Activated effector memory CD4-positive, alpha-beta T cell treated with anti-CD3 and anti-CD28 coated beads, Interleukin-2, amount 50 U/mL, for 16 hours (primary cell): ENCODE measurements around the gene PSMB8.
"Not testable (repeated sequence)": the region's sequence is repeated elsewhere in the genome, so short reads cannot be mapped to it uniquely, and the experiment has no call there.

Experiments
- DNase-seq: peaks from one replicate; pipeline ENCODE4 v3.0.0-alpha.2; 2020

The PSMB8 gene

GRCh38 chr6:32836873-32837272 lies 7.0 kb downstream of the PSMB8 start:
- DNase-seq = no peak

DNA sequence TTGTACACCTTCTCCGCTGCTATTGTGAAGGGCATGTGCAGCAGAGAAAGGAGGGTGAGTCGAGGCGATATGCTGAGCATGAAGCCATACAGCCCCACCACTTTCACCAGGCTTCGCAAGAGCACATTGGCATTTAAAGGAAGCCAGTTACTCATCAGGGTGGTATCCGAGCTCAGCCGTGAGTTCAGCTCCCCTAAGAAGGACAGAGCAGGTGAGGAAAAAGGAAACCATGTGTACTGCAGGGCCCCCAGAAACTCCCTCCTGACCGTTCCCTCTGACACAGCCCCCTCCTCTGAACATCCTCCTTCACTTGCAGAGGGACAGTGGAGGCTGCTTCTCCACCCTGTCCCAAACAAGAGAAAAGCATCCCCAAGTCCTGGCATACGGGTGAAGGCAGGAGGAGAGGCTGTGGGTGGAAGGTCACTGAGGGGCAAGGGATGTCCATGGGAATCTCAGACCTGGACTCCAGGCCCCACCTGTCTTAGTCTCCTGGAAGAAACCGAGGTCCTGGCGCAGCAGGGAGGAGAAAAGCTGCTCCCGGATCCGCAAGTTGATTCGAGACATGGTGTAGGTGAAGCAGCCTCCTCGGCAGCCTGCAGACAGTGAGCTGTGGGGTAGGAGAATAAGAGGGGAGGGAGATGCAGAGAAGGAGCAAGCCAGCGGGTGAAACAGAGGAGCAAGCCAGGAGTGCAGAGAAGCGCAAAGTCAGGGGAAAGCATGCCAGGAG lies 8.5 kb downstream of the PSMB8 start:
- DNase-seq = no peak

DNA sequence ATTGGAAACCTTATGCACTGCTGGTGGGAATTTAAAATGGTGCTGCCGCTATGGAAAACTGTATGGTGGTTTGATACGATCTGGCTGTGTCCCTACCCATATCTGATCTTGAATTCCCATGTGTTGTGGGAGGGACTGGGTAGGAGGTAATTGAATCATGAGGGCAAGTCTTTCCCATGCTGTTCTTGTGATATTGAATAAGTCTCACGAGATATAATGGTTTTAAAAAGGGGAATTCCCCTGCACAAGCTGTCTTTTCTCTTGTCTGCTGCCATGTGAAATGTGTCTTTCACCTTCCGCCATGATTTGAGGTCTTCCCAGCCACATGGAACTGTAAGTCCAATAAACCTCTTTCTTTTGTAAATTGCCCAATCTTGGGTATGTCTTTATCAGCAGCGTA lies 10.2 kb downstream of the PSMB8 start:
- no peak for DNase-seq

- DNase-seq = no peak
These were observed 11.3 kb downstream of the PSMB8 start for GRCh38 chr6:32832535-32832934.

- DNase-seq = no peak
These were observed 12.9 kb downstream of the PSMB8 start for GRCh38 chr6:32830936-32831335.

DNA sequence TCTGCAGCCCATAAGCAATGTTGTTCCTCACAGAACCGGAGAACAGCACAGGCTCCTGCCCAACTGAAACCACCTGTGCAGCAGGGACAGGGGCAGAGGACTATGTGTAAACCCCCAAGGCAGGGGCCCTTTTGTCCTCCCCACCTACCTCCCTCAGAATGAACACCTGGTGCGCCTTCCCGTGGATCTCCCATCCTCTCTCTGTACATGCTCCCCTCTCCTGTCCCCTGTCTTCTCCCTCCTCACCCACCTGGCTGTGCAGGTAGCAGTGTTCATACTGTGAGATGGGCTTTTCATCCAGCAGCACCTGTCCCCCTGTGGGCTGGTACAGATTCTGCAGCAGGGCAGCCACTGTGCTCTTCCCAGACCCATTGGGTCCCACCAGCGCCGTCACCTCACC lies 13.8 kb downstream of the PSMB8 start:
- DNase-seq = no peak

- DNase-seq = no peak
These were observed 14.4 kb downstream of the PSMB8 start for GRCh38 chr6:32829495-32829894.

GRCh38 chr6:32827025-32827424 lies 16.8 kb downstream of the PSMB8 start:
- DNase-seq = no peak

- no peak for DNase-seq
These were observed 17.9 kb downstream of the PSMB8 start for GRCh38 chr6:32825966-32826365.

- no peak for DNase-seq
These were observed 24.1 kb downstream of the PSMB8 start for GRCh38 chr6:32819729-32820128.

GRCh38 chr6:32818867-32819266 lies 25.0 kb downstream of the PSMB8 start:
- no peak for DNase-seq

GRCh38 chr6:32816746-32817204 lies 27.1 kb downstream of the PSMB8 start, which contains the start of gene HLA-DOB:
Gene HLA-DOB, minus strand, starts transcription at chr6:32817002. Its CDS starts 51 bp downstream, at chr6:32816951.
- no peak for DNase-seq

- no peak for DNase-seq
These were observed 27.9 kb downstream of the PSMB8 start for GRCh38 chr6:32815996-32816395.

DNA sequence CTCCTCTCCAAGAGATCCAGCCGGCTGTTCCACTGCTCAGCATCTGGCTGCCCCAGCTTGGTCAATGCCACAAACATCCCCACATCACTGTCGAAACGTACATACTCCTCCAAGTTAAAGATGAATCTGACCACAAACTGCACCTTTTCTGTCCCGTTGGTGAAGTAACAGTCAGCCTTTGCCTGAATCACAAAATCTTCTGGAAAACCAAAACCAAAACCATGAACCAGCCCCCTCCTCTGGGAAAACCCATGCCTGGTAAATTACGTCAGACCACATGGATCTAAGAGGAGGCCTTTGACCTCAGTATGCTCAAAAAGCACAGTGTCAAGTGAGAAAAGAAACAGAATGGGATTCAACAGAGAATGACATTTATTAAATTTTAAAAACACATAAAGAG lies 28.7 kb downstream of the PSMB8 start:
- DNase-seq = no peak

- DNase-seq = no peak
These were observed 29.7 kb downstream of the PSMB8 start for GRCh38 chr6:32814145-32814544.

DNA sequence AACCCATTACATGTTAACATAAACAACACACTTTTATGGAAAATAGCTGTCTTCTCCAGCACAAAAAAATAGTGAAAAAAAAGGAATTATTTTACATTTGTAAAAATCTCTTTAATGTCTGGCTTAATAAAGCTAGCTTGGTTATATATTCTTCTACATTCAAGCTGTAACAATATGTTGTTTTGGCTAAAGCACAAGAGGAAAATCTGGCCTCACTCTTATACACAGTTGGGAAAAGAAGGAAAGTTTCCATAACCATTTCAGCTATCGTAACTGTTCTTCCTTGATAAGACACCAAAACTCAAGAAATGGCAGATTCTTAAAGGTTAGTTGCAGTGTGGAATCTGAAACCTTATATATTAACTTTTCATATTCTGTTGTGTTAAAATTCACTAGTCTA lies 34.7 kb downstream of the PSMB8 start:
- DNase-seq = no peak

- no peak for DNase-seq
These were observed 36.7 kb downstream of the PSMB8 start for GRCh38 chr6:32807020-32807580.

GRCh38 chr6:32805404-32805803 lies 38.4 kb downstream of the PSMB8 start:
- DNase-seq = not testable (repeated sequence)

DNA sequence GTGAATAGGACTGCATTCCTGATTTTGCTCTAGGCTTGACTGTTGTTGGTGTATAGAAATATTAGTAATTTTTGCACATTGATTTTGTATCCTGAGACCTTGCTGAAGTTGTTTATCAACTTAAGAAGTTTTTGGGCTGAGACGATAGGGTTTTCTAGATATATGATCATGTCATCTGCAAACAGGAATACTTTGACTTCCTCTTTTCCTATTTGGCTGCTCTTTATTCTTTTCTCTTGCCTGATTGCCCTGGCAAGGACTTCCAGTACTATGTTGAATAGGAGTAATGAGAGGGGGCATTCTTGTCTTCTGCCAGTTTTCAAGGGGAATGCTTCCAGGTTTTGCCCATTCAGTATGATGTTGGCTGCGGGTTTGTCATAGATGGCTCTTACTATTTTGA lies 40.4 kb downstream of the PSMB8 start:
- DNase-seq = no peak

GRCh38 chr6:32799740-32800139 lies 44.1 kb downstream of the PSMB8 start:
- no peak for DNase-seq

GRCh38 chr6:32799168-32799567 lies 44.7 kb downstream of the PSMB8 start:
- DNase-seq = no peak

- peak; percentile 93 for DNase-seq
These were observed 46.7 kb downstream of the PSMB8 start for GRCh38 chr6:32796848-32797776.

- no peak for DNase-seq
These were observed 49.3 kb downstream of the PSMB8 start for GRCh38 chr6:32794510-32794909.
